Stomach (tissue), 9 donors: ENCODE data around the gene ATP1A1. TPM values are rescaled to one million over a fixed set of nuclear protein-coding genes. Genes with fewer than 3 reads are reported as not detected.

ENCODE experiments used
- DNase-seq, 2 donors: peaks; one replicate each; pipeline versions ENCODE4 v3.0.0 to v3.0.0-alpha.2; 2013 to 2019
- H3K27ac ChIP-seq, 5 donors: fragments of 200-600 bp in 4 of 5; sonication (generic) in 4 of 5; one replicate each; pipeline ENCODE4 v1.5.1; 2013 to 2019; ENCODE audit warnings: mild to moderate bottlenecking in 1 of 5, moderate library complexity in 1 of 5
- H3K27me3 ChIP-seq, 3 donors: fragments of 200-600 bp; sonication (generic); one replicate each; pipeline ENCODE4 v1.5.1; 2017 to 2019; ENCODE audit warnings: mixed run types in 1 of 3
- H3K36me3 ChIP-seq, 4 donors: fragments of 200-600 bp; sonication (generic); 1 replicate in 3 of 4; 2 replicates in 1 of 4; pipeline ENCODE4 v1.5.1; 2016 to 2019
- H3K4me1 ChIP-seq, 4 donors: fragments of 200-600 bp; sonication (generic); one replicate each; pipeline ENCODE4 v1.5.1; 2016 to 2019
- H3K4me3 ChIP-seq, 4 donors: fragments of 200-600 bp; sonication (generic) in 3 of 4; one replicate each; pipeline ENCODE4 v1.5.1; 2016 to 2019; ENCODE audit warnings: mild to moderate bottlenecking in 1 of 4
- H3K9me3 ChIP-seq, 4 donors: fragments of 200-600 bp; sonication (generic); one replicate each; pipeline ENCODE4 v1.5.1; 2016 to 2019
- CTCF ChIP-seq, 7 experiments: fragments of 450-650 bp in 4 of 7; fragments of 200-600 bp in 3 of 7; sonication (generic) in 3 of 7; IDR thresholded peaks; one replicate each; pipeline ENCODE4 v1.5.1; 2016 to 2019; ENCODE audit warnings: antibody characterized with exemption in 7 of 7, control low read depth in 2 of 7, mild to moderate bottlenecking in 1 of 7
- EP300 ChIP-seq: sonication (generic); formaldehyde crosslinking; IDR thresholded peaks from one replicate; pipeline ENCODE4 v1.6.1; 2017; ENCODE audit warnings: antibody characterized with exemption
- POLR2A ChIP-seq, 4 donors: fragments of 450-650 bp; IDR thresholded peaks; one replicate each; pipeline ENCODE4 v1.6.1; 2016; ENCODE audit warnings: antibody characterized with exemption in 4 of 4, control low read depth in 2 of 4, mild to moderate bottlenecking in 1 of 4, moderate library complexity in 1 of 4
- POLR2AphosphoS5 ChIP-seq, 3 donors: sonication (generic); formaldehyde crosslinking; IDR thresholded peaks; one replicate each; pipeline ENCODE4 v1.6.1; 2016; ENCODE audit warnings: antibody characterized with exemption in 3 of 3
- WGBS, 5 donors: extraction: QIAGEN DNeasy Blood & Tissue Kit in 3 of 5; methylation state at CpG; one replicate each; pipeline versions ENCODE4 v1.1.5 to v1.1.7; 2013 to 2018; 5-methylcytosine and 5-hydroxymethylcytosine counted together
- intact Hi-C: fragments of 100-400 bp; cut with DNase I; formaldehyde crosslinking; loops from one replicate; pipeline ENCODE4 v1.15.1; 2023; ENCODE audit warnings: low total_unique reads
- polyA plus RNA-seq, 3 donors: library from polyadenylated mRNA; stranded (reverse); fragments of 200-250 nt; gene quantifications; one replicate each; pipeline ENCODE4 v1.2.3, GENCODE V29; 2013
- total RNA-seq, 5 donors: library from RNA; depleted of rRNA; stranded (reverse); fragments of >200 nt; gene quantifications; one replicate each; pipeline versions ENCODE4 v1.1.0 to v1.2.3, GENCODE V29; 2014 to 2016
- donor health status: healthy with polysubstance abuse.
- donor health status: Bipolar disorder and iron deficiency.
- donor health status: healthy.

ATP1A1 gene
- total and polyA plus RNA-seq, 8 donors, result 49.9 to 576 (median 171) TPM

GRCh38 chr1:116380499-116381242 lies 7.6 kb downstream of the ATP1A1 start:
- WGBS, 5 donors, result 66 to 82% (median 71%) methylated on average over 7 of the region's 7 CpGs
- Histone ChIP-seq H3K9me3 (no peaks in the 10 kb centered on the region), H3K4me1 (peaks cover 78 to 84% (median 82%) of the 10 kb centered on the region in 4 donors), H3K36me3 (peaks cover 13 to 22% (median 19%) of the 10 kb centered on the region in 4 donors), H3K27ac (peak overlapping the region in 2 of 5 donors; percentile 99 to 100), H3K27me3 (no peaks in the 10 kb centered on the region), H3K4me3 (no peak overlapping the region)
- no peak for TF ChIP-seq POLR2AphosphoS5 (IDR thresholded peaks at IDR 0.05)
- TF ChIP-seq CTCF (IDR thresholded peaks at IDR 0.05), result no peak
- TF ChIP-seq EP300, result no peak
- TF ChIP-seq POLR2A (IDR thresholded peaks at IDR 0.05), result no peak
- intact Hi-C loops, result no loop called here
- DNase-seq, result peak in 1 of 2 donors; percentile 22

- no peak overlapping the region for H3K27ac ChIP-seq
- H3K4me3 ChIP-seq, result no peak overlapping the region
- 27 to 48% (median 35%) methylated on average over 2 of the region's 2 CpGs for WGBS, 5 donors
- no peaks in the 10 kb centered on the region for H3K27me3 ChIP-seq
- peaks cover 20 to 39% (median 35%) of the 10 kb centered on the region in 4 donors for H3K36me3 ChIP-seq
- peaks cover 62 to 67% (median 66%) of the 10 kb centered on the region in 4 donors for H3K4me1 ChIP-seq
- intact Hi-C loops, result no loop called here
- TF ChIP-seq POLR2AphosphoS5 (IDR thresholded peaks at IDR 0.05) (no peak), POLR2A (IDR thresholded peaks at IDR 0.05) (no peak), EP300 (no peak), CTCF (IDR thresholded peaks at IDR 0.05) (no peak)
- H3K9me3 ChIP-seq, result no peaks in the 10 kb centered on the region
- peak in 1 of 2 donors; percentile 16 for DNase-seq
Observed at GRCh38 chr1:116382321-116382720, 9.3 kb downstream of the ATP1A1 start.

GRCh38 chr1:116382857-116383483 lies 9.9 kb downstream of the ATP1A1 start:
- Histone ChIP-seq H3K27ac (peak overlapping the region in 1 of 5 donors; percentile 23), H3K4me1 (peaks cover 57 to 61% (median 60%) of the 10 kb centered on the region in 4 donors), H3K9me3 (no peaks in the 10 kb centered on the region), H3K36me3 (peaks cover 25 to 45% (median 42%) of the 10 kb centered on the region in 4 donors), H3K27me3 (no peaks in the 10 kb centered on the region), H3K4me3 (no peak overlapping the region)
- WGBS, 5 donors, result 63 to 85% (median 71%) methylated on average over 4 of the region's 4 CpGs
- TF ChIP-seq POLR2AphosphoS5 (IDR thresholded peaks at IDR 0.05) (no peak), POLR2A (IDR thresholded peaks at IDR 0.05) (no peak), CTCF (IDR thresholded peaks at IDR 0.05) (no peak), EP300 (no peak)
- intact Hi-C loops, result no loop called here
- DNase-seq, result peak in 1 of 2 donors; percentile 41

- intact Hi-C loops, result no loop called here
- H3K4me3 ChIP-seq, result no peak overlapping the region
- no peak overlapping the region for H3K27ac ChIP-seq
- WGBS, 5 donors, result 72 to 86% (median 82%) methylated on average over 4 of the region's 4 CpGs
- peaks cover 55 to 76% (median 72%) of the 10 kb centered on the region in 4 donors for H3K36me3 ChIP-seq
- no peaks in the 10 kb centered on the region for H3K27me3 ChIP-seq
- no peak for DNase-seq
- TF ChIP-seq POLR2AphosphoS5 (IDR thresholded peaks at IDR 0.05) (no peak), POLR2A (IDR thresholded peaks at IDR 0.05) (no peak), EP300 (no peak)
- H3K4me1 ChIP-seq, result peaks cover 27 to 47% (median 37%) of the 10 kb centered on the region in 4 donors
- no peaks in the 10 kb centered on the region for H3K9me3 ChIP-seq
Observed at GRCh38 chr1:116386042-116386441, 13.0 kb downstream of the ATP1A1 start.
